SKM-1 (cell line): ENCODE data around the gene NOLC1.
A peak's percentile ranks its signal among the peaks of the same experiment; 100 is the strongest.

Experiments
- DNase-seq: peaks from one replicate; lab custom pipeline; 2025; ENCODE audit not compliant: unreplicated experiment; lab: John Stamatoyannopoulos, UW

NOLC1 gene

GRCh38 chr10:102151774-102152544 lies at the start of gene NOLC1:
Gene NOLC1 (plus strand): TSS chr10:102152389. CDS start chr10:102152411, 22 bp downstream.
- peak; percentile 96 for DNase-seq

- no peak for DNase-seq
Measured at GRCh38 chr10:102102421-102102820, 49.8 kb upstream of the NOLC1 start.

GRCh38 chr10:102106998-102107397 lies 45.2 kb upstream of the NOLC1 start:
- DNase-seq, result no peak

DNA sequence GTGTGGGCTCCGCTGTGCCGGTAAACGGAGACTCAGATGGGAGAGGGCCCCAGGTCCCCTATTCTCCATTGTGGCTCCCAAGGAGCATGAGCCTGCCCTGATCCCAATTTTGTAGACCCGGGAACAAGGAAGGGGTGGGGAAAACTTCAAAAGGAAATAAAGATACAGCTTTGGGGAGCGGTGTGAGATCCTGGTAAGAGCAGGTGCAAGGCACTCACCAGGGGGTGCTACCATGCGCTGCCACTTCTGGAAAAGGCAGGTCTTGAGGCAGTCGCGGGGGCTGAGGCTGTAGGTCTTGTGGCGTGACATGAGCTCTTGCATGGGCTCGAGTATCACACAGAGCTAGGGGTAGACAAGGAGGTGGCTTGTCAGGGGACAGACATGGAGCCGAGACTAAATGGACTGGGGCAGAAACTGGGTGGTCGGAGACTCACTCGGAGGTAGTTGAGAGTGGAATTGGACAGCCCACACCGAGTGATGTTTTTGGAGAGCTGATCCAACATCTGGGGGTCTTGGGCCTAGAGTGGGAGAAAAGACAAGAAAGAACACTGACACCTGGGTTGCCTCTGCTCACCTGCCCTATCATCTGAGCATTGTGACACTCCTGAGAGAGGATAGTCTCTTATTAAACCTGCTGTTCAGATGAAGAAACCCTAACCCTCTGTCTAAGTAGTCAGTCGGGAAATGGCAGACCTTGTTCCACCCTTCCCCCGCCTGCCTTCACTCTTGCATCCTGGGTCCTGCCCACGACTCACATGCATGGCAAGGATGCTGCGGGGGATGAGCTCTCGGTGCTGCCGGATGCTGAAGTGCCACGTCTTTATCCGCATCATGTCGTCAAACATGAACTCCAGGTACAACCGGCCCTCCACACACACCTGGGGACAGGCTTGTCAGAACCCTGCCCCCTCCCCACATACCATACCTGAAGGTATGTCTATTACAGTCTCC lies 42.7 kb upstream of the NOLC1 start:
- DNase-seq, result no peak

GRCh38 chr10:102111276-102111675 lies 40.9 kb upstream of the NOLC1 start:
- no peak for DNase-seq

GRCh38 chr10:102112210-102112817 lies 39.9 kb upstream of the NOLC1 start:
- DNase-seq, result no peak

DNA sequence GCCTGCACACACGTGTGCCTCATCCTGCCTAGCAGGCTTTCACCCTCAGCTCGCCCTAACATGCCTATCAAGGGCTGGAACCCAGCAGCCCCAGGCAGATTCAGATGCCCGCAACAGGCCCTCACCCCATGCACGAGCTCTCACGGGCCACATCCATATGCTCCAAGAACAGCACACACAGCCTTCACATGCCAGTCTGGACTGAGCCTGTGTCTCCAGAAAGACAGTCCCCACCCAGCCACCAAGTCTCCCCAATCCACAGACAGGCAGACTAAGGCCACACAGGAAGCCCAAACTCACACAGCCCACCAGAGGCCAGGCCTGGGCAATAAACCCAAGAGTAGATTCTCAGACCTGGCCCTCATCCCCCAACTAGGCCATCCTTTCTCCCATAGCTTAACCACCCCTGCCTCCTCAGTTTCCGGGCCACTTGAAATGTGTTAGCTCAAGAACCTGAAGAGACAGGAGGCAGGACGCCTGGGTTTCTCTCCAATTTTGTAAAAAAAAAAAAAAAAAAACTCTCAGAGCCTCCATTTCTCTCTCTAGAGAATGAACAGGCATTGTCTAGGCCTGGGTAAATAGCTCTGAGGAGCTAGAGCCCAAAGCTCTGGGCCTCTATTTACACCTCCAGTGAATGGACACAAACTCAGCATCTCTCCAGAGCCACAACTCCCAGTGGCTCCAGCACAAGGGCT lies 38.8 kb upstream of the NOLC1 start:
- DNase-seq, result no peak

DNA sequence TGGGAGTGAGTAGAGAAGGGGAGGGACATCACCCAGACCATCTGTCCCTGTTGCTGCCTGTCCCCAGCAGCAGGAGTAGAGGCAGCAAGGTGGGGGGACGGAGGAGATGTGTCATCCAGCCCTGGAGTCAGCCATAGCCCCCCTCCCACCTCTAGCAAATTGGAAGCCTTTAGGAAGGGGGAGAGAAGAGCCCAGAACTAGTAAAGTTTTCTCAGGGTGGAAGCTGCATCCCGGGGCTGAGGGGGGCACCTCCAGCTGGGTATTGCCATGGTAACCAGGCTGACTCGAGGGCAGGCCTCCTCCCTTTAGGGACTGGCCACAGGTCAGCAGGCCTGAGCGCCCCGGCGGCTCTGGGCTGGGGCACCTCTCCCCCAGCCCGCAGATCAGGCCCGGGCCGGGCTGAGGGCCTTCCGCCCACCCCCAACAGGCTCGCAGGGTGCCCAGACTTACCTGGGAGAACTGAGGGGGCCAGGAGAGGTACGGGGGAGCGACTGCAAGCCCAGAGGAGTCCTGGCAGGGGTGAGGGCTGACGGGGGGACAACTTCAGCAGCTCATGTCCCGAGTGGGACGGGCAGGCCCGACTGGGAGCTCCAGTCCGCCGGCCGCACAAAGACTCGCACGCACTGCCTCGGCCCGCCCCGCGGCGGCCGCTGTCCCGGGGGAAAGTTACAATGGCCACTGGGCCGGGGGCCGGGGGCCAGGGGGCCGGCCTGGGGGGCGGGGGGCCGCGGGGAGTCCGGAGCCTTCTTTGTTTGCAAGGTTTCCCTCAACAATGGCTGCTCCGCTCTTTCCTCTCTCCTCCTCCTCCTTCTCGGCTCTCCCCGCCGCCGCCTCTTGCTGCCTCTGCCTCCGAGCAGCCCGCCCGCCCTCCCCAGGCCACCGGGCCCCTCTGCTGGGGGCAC lies 38.0 kb upstream of the NOLC1 start:
- no peak for DNase-seq

DNA sequence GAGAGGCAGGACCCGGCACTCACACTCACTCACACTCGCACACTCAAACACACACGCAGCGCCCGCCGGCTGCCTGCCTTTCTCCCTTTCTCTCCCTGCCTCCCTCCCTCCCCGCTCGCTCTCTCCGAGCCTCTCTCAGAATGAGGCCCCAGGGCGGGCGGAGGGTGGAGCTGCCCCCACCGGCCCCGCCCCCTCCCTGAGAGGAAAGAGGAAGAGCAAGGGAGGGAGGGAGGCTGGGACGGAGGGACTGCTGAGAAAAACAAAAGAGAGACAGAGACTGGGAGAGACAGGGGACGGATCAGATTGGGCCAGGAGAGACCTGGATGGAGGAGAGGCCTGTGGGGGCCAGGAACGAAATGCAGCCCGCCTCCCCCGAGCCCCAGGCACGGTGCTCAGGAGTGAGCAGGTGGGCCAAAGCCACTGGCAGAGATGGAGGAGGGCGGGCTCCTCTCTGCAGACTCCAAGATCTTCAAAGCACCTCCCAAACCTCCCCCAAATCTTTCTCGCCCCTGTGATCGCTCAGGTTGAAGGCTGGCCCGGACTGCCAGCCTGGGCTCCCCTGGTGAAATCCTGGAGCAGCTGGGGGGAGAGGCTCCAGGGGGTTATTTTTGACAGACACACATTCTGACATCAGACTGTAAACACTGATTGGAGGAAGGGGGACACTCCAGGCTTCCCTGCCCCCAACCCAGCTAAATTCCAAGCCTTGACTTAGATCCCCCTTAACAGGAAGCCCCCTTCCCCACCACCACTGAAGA lies 37.1 kb upstream of the NOLC1 start:
- DNase-seq, result peak; percentile 81

- no peak for DNase-seq
Measured at GRCh38 chr10:102115775-102116174, 36.4 kb upstream of the NOLC1 start.

DNA sequence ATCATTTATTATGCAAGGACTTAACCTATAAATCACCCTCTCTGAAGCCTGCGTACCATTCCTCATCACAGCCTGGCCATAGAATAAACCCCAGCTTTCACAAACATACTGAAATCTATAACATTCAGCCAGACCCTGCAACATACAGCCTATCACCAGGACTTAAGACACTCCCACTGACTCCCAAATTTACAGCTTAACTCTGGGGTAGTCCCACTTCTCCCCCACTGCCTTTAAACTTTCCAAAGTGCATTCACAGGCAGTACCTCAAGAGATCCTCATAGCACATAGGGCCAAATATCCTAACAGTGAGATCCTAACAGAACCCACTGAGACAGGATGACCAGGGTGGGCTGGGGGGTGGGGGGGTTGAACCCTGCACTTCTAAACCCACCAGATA lies 35.5 kb upstream of the NOLC1 start:
- DNase-seq, result no peak

DNA sequence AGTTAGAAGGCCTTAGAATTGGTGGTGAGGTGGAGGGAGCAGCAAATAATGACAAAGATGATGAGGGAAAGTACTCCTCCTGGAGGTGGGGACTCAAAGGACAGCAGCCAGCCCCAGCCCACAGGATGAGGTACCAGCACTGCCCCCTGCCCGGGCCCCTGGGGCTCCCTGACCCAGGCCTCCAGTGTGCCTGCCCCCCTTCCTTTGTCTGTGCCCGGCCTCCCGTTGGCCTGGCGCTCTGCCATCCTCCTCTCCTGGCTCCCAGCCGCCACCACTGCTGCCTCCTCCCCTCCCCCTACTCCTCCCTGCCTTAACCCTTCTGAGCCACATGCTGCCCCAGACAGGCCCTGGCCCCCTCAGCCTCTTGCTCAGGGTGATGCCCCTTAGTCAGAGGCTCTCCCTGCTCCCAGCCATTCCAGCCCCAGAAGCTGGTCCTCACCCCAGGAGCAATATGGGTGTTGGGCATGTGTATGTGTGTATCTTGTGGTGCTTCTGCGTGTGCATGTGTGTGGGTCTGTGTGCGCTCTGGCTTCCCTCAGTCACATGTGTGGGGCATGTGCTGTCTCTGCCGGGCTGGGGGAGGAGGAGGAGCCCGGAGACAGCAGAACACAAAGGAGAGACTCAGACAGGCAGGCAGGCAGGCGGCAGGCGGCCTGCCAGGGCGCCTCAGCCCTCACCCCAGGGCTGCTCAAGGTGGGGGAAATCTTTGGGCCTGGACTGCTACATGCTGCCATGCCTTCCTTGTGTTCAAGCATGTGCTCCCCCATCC lies 34.6 kb upstream of the NOLC1 start:
- DNase-seq, result peak; percentile 34

DNA sequence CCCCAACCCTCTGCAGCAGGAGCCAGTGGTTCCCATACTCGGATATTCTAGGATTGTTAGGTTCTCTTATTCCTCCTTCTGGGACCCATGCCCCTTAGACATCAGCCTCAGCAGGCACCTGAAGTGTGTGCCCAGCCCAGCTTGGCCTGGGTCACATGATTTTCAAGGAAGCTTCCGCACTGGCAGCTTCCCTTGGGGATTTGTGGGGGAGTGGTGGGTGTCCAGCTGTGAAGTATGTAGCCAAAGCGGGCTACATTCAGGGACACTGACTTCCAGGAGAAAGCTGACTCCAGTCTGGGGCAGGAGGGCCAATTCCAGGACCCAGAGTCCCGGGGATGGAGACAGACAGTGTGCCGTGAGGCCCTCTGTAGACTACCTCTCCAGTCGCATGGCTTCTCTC lies 33.3 kb upstream of the NOLC1 start:
- DNase-seq, result no peak

DNA sequence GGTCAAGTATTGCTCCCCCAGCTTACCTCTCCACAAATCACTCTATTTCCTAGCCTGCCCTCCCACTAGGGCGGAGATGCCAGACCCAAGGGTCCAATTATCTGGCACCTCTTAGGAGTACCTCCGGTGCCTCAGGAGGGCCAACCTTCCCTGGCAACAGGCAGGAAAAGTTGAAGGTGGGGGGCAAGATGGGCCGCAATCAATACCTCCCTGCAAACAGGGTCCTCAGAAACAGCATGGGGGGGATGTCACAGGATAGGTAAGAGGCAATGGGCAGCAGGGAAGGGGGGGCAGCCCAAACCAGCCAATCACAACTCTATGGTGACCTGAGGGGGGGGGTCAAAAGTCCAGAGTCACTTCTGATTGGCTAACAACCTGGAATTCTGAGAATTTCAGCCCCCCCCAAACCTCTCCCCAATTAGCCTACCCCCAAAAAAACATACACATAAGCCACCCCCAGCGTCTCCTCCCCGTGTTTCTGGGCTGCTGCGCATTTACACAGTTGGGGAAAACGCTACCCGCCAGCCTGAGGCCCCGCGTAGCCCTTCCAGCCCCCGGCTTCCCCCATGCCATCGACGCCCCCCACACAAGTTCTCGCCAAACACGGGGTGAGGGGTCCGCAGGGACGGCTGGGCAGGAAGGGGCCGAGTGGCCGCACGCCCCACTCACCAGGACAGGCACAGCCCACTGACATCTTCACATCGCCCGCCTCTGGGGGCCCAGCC lies 32.6 kb upstream of the NOLC1 start:
- no peak for DNase-seq

DNA sequence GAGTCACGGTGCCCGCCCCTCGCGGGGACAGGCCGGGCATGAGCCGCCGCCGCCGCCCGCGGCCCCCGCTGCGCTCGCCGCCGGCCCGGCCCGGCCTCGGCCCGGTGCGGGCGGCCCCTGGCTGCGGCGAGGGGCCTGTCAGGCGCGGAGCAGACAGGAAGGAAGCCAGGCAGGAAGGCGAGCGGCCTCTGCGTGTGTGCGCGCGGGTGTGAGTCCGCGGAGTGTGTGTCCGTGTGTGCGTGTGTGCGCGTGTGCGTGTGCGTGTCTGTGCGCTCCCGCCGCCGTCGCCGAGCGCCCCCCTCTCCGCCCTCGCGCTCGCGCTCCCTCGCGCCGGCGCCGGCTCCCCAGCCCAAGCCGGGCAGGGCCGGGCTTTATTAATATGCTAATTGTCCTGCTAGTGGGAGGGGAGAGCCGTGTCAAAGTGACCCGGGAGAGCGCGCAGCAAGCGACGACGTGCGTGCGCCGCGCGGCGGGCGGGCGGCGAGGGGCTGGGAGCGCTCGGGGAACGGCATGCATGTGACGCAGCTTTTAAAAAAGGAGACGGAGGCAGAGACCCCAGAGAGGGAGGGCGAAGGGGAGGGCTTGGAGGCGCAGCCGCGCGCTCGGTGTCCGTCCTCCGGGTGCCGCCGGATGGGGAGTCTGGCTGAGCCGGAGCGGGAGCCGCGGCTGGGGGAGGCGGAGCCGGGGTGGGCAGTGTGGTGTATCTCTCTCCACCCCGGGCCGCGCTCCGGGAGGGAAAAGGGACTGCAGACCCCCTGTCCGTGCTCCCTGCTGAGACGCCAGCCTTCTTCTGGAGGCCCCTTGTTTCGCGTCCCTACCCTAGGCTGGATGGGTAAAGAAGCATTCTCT lies 31.8 kb upstream of the NOLC1 start, which contains the start of gene LDB1:
LDB1 (minus strand) TSS at position 227 of the 849 bp plus-strand sequence. CDS start 258 bp downstream, outside the sequence.
- DNase-seq, result peak; percentile 68

DNA sequence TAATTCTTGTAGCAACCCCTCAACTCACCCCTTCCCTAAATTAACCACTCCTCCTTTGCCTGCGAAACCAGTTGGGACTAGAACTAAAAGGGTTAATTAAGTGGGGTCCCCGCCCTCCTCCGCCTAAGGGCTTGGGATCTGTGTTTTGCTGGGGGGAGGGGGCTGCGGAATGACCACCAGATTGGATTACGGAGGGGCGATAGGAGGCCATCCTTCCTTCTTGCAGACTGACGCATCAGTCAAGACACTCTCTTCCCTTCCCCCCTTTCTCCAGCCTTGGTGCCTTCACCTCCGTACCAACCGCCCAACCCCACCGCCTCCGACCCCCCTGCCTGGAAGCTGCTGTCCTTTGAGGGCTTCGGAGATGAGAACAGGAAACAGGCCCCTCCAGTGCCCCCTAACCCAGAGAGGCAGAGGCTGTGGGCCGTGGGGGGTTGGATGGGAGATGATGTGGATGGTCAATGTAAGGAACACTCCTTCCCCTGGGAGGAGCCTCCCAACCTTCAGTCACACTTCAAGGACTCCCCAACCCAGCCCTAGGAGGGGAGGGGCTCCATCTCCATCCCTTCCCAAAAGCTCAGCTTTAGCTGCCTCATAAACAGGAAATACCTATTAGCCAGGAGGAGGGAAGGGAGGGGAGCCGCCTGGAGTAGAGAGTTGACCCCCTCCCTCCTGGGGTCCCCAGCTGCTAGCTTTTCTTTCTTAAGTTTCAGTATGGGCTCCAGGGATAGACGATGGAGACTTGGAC lies 31.0 kb upstream of the NOLC1 start:
- DNase-seq, result no peak
